A549 (cell line): ENCODE measurements around the gene WDR45. TPM values are rescaled to one million over a fixed set of nuclear protein-coding genes. Genes with fewer than 3 reads are reported as not detected.

Experiments
- ATAC-seq, 2 experiments: fragments of 200-7000 bp in 1 of 2; fragments of >200 bp in 1 of 2; cut with Nextera tagmentation in 1 of 2; cut with Tn5 transposase in 1 of 2; 3 replicates each; pipeline versions ENCODE4 v1.8.0 to v1.9.1; 2018 to 2020; ENCODE audit warnings: mild to moderate bottlenecking in 1 of 2, moderate library complexity in 1 of 2
- CTCF ChIA-PET: fragments of 300-600 bp; sonication (Branson Sonifier 250); formaldehyde crosslinking; extraction: SDS; loops from one replicate; lab custom pipeline; 2021; ENCODE audit warnings: antibody characterized with exemption, inconsistent platforms; lab: Yijun Ruan, JAX
- POLR2A ChIA-PET: fragments of 350-600 bp; formaldehyde crosslinking; extraction: SDS; loops from one replicate; lab custom pipeline; 2021; ENCODE audit warnings: antibody characterized with exemption, inconsistent platforms; lab: Yijun Ruan, JAX
- DNase-seq, 2 experiments: peaks; one replicate each; pipeline versions ENCODE4 v3.0.0 to v3.0.0-alpha.2; 2011 to 2016; ENCODE audit warnings: low read depth in 1 of 2, low spot score in 1 of 2
- FAIRE-seq: peaks from 2 replicates; lab custom pipeline; 2011; peaks lifted over from hg19 to GRCh38; lab: Jason Lieb, UNC
- H3K27ac ChIP-seq, 2 experiments: fragments of >200 bp; sonication (Bioruptor Twin); formaldehyde crosslinking; 3 replicates each; pipeline ENCODE4 v1.5.1; 2016 to 2017
- H3K4me1 ChIP-seq: fragments of >200 bp; sonication (Bioruptor Twin); formaldehyde crosslinking; 3 replicates; pipeline ENCODE4 v1.6.1; 2016
- H3K4me2 ChIP-seq: fragments of >200 bp; sonication (Bioruptor Twin); formaldehyde crosslinking; 3 replicates; pipeline ENCODE4 v1.6.1; 2016
- H3K4me3 ChIP-seq: fragments of >200 bp; sonication (Bioruptor Twin); formaldehyde crosslinking; 3 replicates; pipeline ENCODE4 v1.5.1; 2016
- H3K9me3 ChIP-seq: fragments of >200 bp; sonication (Bioruptor Twin); formaldehyde crosslinking; 3 replicates; pipeline ENCODE4 v1.6.1; 2016
- CBX8 ChIP-seq: fragments of 200-600 bp; sonication (generic); IDR thresholded peaks from 2 replicates; pipeline ENCODE4 v1.6.1; 2016
- CTCF ChIP-seq: fragments of >200 bp; sonication (Bioruptor Twin); formaldehyde crosslinking; IDR thresholded peaks from 3 replicates; pipeline ENCODE4 v1.5.1; 2016
- EHMT2 ChIP-seq: fragments of 200-600 bp; sonication (generic); IDR thresholded peaks from 2 replicates; pipeline ENCODE4 v1.6.1; 2016; ENCODE audit warnings: antibody characterized with exemption, low read depth, mild to moderate bottlenecking, moderate library complexity
- FOSL2 ChIP-seq, 2 experiments: fragments of 450-650 bp in 1 of 2; fragments of >200 bp in 1 of 2; sonication (Bioruptor Twin) in 1 of 2; formaldehyde crosslinking; IDR thresholded peaks; 2 replicates each; pipeline versions ENCODE4 v1.5.0 to v1.6.1; 2016 to 2020; ENCODE audit warnings: mild to moderate bottlenecking in 1 of 2, moderate library complexity in 1 of 2
- GATA3 ChIP-seq: IDR thresholded peaks from 2 replicates; pipeline ENCODE4 v1.6.1; 2012; ENCODE audit warnings: borderline replicate concordance
- JUNB ChIP-seq: fragments of >200 bp; sonication (Bioruptor Twin); formaldehyde crosslinking; IDR thresholded peaks from 2 replicates; pipeline ENCODE4 v1.6.1; 2016
- MYC ChIP-seq: IDR thresholded peaks from 2 replicates; pipeline ENCODE4 v1.6.1; 2012; ENCODE audit warnings: mild to moderate bottlenecking, inconsistent platforms, low read length, improper control_type of control experiment, borderline replicate concordance
- NPAS2 ChIP-seq: fragments of 250-450 bp; sonication (Bioruptor Pico); IDR thresholded peaks from 2 replicates; pipeline ENCODE4 v1.8.0; 2022; ENCODE audit warnings: mild to moderate bottlenecking, moderate library complexity, borderline replicate concordance
- PBX3 ChIP-seq: IDR thresholded peaks from 2 replicates; pipeline ENCODE4 v1.6.1; 2012
- POLR2A ChIP-seq: IDR thresholded peaks from 2 replicates; pipeline ENCODE4 v1.6.1; 2012; ENCODE audit warnings: mild to moderate bottlenecking, low read length
- POLR2AphosphoS2 ChIP-seq: conservative IDR thresholded peaks from 2 replicates; pipeline ENCODE4 v1.6.1; 2012; ENCODE audit warnings: low read length, improper control_type of control experiment, inconsistent platforms
- RAD21 ChIP-seq, 2 experiments: fragments of >200 bp in 1 of 2; sonication (Bioruptor Twin) in 1 of 2; formaldehyde crosslinking in 1 of 2; IDR thresholded peaks in 1 of 2; conservative IDR thresholded peaks in 1 of 2; 2 replicates in 1 of 2; 3 replicates in 1 of 2; pipeline ENCODE4 v1.6.1; 2012 to 2018; ENCODE audit warnings: inconsistent platforms in 1 of 2
- REST ChIP-seq: fragments of 200-600 bp; sonication (generic); IDR thresholded peaks from 2 replicates; pipeline ENCODE4 v1.6.1; 2016; ENCODE audit warnings: antibody characterized with exemption, mild to moderate bottlenecking, moderate library complexity
- RNF2 ChIP-seq: fragments of 200-600 bp; sonication (generic); IDR thresholded peaks from 2 replicates; pipeline ENCODE4 v1.6.1; 2016; ENCODE audit warnings: low read depth, mild to moderate bottlenecking, antibody characterized with exemption, moderate library complexity, borderline replicate concordance
- SREBF2 ChIP-seq: fragments of 450-650 bp; IDR thresholded peaks from 2 replicates; pipeline ENCODE4 v1.6.1; 2014; ENCODE audit warnings: mild to moderate bottlenecking, moderate library complexity
- TFCP2L1 ChIP-seq: fragments of 250-450 bp; sonication (Bioruptor Pico); IDR thresholded peaks from 2 replicates; pipeline ENCODE4 v1.5.0; 2021; ENCODE audit warnings: mild to moderate bottlenecking
- TP53 ChIP-seq: fragments of 250-450 bp; sonication (Bioruptor Pico); IDR thresholded peaks from 2 replicates; pipeline ENCODE4 v1.5.0; 2021; ENCODE audit warnings: mild to moderate bottlenecking, moderate library complexity
- USF2 ChIP-seq: fragments of 450-650 bp; IDR thresholded peaks from 2 replicates; pipeline ENCODE4 v1.6.1; 2014; ENCODE audit warnings: antibody characterized with exemption
- ZNF302 ChIP-seq: fragments of 250-450 bp; sonication (Bioruptor Pico); IDR thresholded peaks from 2 replicates; pipeline ENCODE4 v1.9.0; 2021; ENCODE audit warnings: inconsistent platforms, mild to moderate bottlenecking, moderate library complexity
- WGBS: methylation state at CpG from one replicate; pipeline ENCODE4 v1.1.6; 2017; ENCODE audit errors: missing lambda C conversion rate; 5-methylcytosine and 5-hydroxymethylcytosine counted together
- polyA plus RNA-seq, 4 experiments: library from polyadenylated mRNA; depleted of rRNA in 3 of 4; stranded (reverse); fragments of >200 nt; fragmentation: RNase III in 1 of 4; extraction: RNeasy Plus Mini Kit Qiagen cat#74134 plus additional on column Dnase treatment in 1 of 4; gene quantifications; 2 replicates in 3 of 4; 3 replicates in 1 of 4; pipeline ENCODE4 v1.2.3, GENCODE V29; 2011 to 2017

The WDR45 gene
- polyA plus RNA-seq, 2 of the 4 experiments (the other 2 are of a cell fraction): 37.7 to 55.5 TPM

GRCh38 chrX:49117581-49117980, 37.9 kb upstream of the WDR45 start:
- TF ChIP-seq CTCF: no peak
- no peak for TF ChIP-seq USF2
- WGBS: 65% methylated on average over 4 of the region's 6 CpGs
- no peaks in the 10 kb centered on the region for H3K9me3 ChIP-seq
- CTCF ChIA-PET: no interaction called here
- no peak overlapping the region for H3K4me2 ChIP-seq
- POLR2A ChIA-PET: no interaction called here
- peaks cover 3% of the 10 kb centered on the region; the same call in 1 of the 3 replicates for H3K4me1 ChIP-seq
- DNase-seq: no peak
- FAIRE-seq: no peak
- no peak for ATAC-seq
- no peak overlapping the region for H3K27ac ChIP-seq
- H3K4me3 ChIP-seq: no peak overlapping the region

- Histone ChIP-seq H3K4me1 (no peaks in the 10 kb centered on the region), H3K4me3 (no peak overlapping the region), H3K27ac (no peak overlapping the region)
- CTCF ChIA-PET: no interaction called here
- FAIRE-seq: no peak
- TF ChIP-seq CBX8 (no peak), SREBF2 (no peak), ZNF302 (CRISPR knock-in tag) (no peak), PBX3 (no peak), TP53 (no peak), EHMT2 (no peak), FOSL2 (IDR thresholded peaks at IDR 0.05) (no peak), FOSL2 (CRISPR knock-in tag; IDR thresholded peaks at IDR 0.05) (no peak), NPAS2 (CRISPR knock-in tag) (no peak), JUNB (no peak), TFCP2L1 (no peak), REST (no peak), MYC (no peak), RAD21 (conservative IDR thresholded peaks at IDR 0.05 in 1 of 2, IDR thresholded peaks at IDR 0.05 in 1 of 2) (no peak), RNF2 (no peak), POLR2A (no peak), CTCF (no peak), POLR2AphosphoS2 (no peak), GATA3 (no peak)
- TF ChIP-seq, all 56 proteins: peak for 0
- POLR2A ChIA-PET: no interaction called here
- no peak overlapping the region for H3K4me2 ChIP-seq
- no peaks in the 10 kb centered on the region for H3K9me3 ChIP-seq
- DNase-seq (no peak), ATAC-seq (no peak)
- WGBS: 83% methylated on average over 5 of the region's 5 CpGs
These were observed 37.0 kb upstream of the WDR45 start for GRCh38 chrX:49116716-49117115.
